Measurements from ENCODE around the gene IFFO2.

GRCh38 chr1:18955131-18955440 is 1.4 kb downstream of the IFFO2 start:
- no peak for TF ChIP-seq CTCF (IDR thresholded peaks at IDR 0.05)
- no peak for TF ChIP-seq POLR2A (IDR thresholded peaks at IDR 0.05)
- no peak for TF ChIP-seq POLR2AphosphoS5 (IDR thresholded peaks at IDR 0.05; ENCODE audit: insufficient read depth in 1 of 2, low read depth in 1 of 2)
